Activated CD4-positive, alpha-beta T cell treated with anti-CD3 and anti-CD28 coated beads, Interleukin-2, amount 10 ng/mL, durations not matched to agents 24 days and 14 days (primary cell): ENCODE measurements around the gene TPP2. TPM values are rescaled to one million over a fixed set of nuclear protein-coding genes. Genes with fewer than 3 reads are reported as not detected.

Source experiments
- DNase-seq: peaks from one replicate; pipeline ENCODE4 v3.0.0; 2022
- H3K27ac Mint-ChIP-seq: one replicate; pipeline ENCODE4 v1.8.0; 2022; ENCODE audit warnings: mild to moderate bottlenecking, mixed read lengths
- H3K27me3 Mint-ChIP-seq: one replicate; pipeline ENCODE4 v1.8.0; 2022; ENCODE audit warnings: mixed read lengths
- H3K36me3 Mint-ChIP-seq: one replicate; pipeline ENCODE4 v1.8.0; 2022; ENCODE audit warnings: low read depth, mild to moderate bottlenecking, mixed read lengths
- H3K4me1 Mint-ChIP-seq: one replicate; pipeline ENCODE4 v1.8.0; 2021; ENCODE audit warnings: mixed read lengths
- H3K4me3 Mint-ChIP-seq: one replicate; pipeline ENCODE4 v1.8.0; 2022; ENCODE audit warnings: mild to moderate bottlenecking, moderate library complexity, mixed read lengths
- H3K9me3 Mint-ChIP-seq: one replicate; pipeline ENCODE4 v1.8.0; 2021; ENCODE audit warnings: mixed read lengths
- intact Hi-C: fragments of 100-400 bp; cut with micrococcal nuclease; formaldehyde crosslinking; loops from one replicate; pipeline ENCODE4 v1.15.1; 2023
- total RNA-seq: library from RNA; stranded (reverse); gene quantifications from 2 replicates; pipeline ENCODE4 v1.2.3, GENCODE V29; 2022

The TPP2 gene
- total RNA-seq, 1 donor from 2014 or later, result 80.0 TPM

DNA sequence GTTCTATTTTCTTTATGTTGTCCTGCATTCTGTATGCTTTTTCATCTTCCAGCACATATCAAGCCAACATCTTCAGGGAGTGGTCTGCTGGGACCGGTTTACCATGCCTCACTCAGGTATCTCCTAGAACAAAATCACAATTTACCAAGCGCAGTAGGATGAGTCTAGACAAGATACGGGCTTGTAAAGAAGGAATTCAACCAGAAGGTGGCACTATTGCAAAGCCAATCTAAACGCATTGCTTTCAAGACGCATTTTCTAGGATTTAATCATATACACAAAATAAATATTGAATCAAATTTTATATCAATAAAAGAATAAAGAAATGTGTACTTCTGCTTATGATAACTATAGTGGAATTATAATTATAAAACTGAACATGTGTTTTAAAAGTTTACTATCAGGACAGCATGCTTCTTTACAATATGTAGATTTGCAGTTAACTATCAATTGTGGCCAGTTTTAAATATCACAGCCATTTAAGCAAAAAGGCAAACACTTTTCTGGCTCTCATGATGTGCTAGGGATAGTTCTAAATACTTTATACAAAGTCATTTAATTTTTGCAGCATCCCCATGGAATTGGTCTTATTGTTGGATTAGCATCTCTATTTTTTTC lies 16.1 kb upstream of the TPP2 start:
- peaks cover 16% of the 10 kb centered on the region for H3K27me3 Mint-ChIP-seq
- peaks cover 9% of the 10 kb centered on the region for H3K4me1 Mint-ChIP-seq
- peak; percentile 85 for DNase-seq
- H3K36me3 Mint-ChIP-seq, result no peaks in the 10 kb centered on the region
- H3K4me3 Mint-ChIP-seq, result no peak overlapping the region
- intact Hi-C loops, result loop anchor here (1.0 kb wide), 2 partner anchors 145 to 267 kb away; no protein-coding TSS in a partner anchor
- H3K27ac Mint-ChIP-seq, result no peak overlapping the region
- H3K9me3 Mint-ChIP-seq, result no peaks in the 10 kb centered on the region

DNA sequence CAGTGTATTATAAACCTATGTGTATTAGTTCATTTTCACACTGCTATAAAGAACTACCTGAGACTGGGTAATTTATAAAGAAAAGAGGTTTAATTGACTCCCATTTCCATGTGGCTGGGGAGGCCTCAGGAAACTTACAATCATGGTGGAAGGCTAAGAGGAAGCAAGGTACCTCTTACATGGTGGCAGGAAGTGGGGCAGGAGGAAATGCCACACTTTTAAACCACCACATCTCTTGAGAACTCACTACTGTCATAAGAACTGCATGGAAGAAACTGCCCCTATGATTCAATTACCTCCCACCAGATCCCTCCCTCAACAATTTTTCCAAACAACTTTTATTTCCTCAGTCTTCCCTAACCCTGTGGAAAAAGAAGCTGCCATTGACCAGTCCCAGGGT lies 14.5 kb upstream of the TPP2 start:
- intact Hi-C loops, result no loop called here
- Mint-ChIP-seq H3K9me3 (no peaks in the 10 kb centered on the region), H3K4me1 (peaks cover 9% of the 10 kb centered on the region), H3K4me3 (no peak overlapping the region), H3K36me3 (no peaks in the 10 kb centered on the region), H3K27me3 (peaks cover 16% of the 10 kb centered on the region), H3K27ac (no peak overlapping the region)
- DNase-seq, result no peak

DNA sequence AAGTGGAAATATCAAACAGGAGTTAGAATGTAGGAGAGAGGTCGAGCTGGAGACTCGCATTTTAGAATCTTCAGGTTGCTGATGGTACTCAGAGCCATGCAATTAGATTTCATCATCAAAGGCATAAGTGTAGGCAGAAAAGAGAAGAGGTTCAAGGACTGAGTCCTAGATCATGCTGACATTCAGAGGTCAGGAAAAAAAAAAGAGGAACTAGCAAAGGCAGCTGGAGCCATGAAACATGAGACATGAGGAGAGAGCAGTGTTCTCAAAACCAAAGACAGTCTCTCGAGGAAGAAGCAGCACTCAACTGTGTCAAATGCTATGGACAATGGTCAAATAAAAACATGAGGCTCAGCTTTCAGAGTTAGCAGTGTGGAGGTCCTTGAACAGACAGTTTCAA lies 12.4 kb upstream of the TPP2 start:
- intact Hi-C loops, result no loop called here
- H3K36me3 Mint-ChIP-seq, result no peaks in the 10 kb centered on the region
- peaks cover 13% of the 10 kb centered on the region for H3K27me3 Mint-ChIP-seq
- H3K4me3 Mint-ChIP-seq, result no peak overlapping the region
- peaks cover 15% of the 10 kb centered on the region for H3K4me1 Mint-ChIP-seq
- no peaks in the 10 kb centered on the region for H3K9me3 Mint-ChIP-seq
- H3K27ac Mint-ChIP-seq, result no peak overlapping the region
- no peak for DNase-seq

DNA sequence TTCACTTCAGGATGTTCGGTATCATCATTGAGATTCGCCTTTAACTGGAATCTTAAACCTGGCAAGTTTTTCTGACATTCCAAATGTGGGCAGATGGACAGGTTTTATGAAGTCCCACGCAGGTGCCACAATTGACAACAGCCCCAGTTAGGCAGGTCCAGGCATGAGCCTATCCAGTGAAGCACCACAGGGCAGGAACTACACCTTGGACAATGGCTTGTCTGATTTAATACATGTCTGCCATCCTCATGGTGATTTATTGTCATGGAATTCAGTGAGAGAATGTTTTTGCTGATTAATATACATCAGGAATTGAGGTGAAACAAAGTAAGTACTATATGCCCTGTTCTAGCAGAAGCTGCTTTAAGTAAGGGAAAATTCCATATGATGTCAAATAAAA lies 10.2 kb upstream of the TPP2 start:
- intact Hi-C loops, result no loop called here
- Mint-ChIP-seq H3K4me3 (no peak overlapping the region), H3K36me3 (no peaks in the 10 kb centered on the region), H3K9me3 (no peaks in the 10 kb centered on the region), H3K27ac (no peak overlapping the region), H3K27me3 (peaks cover 8% of the 10 kb centered on the region), H3K4me1 (peaks cover 16% of the 10 kb centered on the region)
- no peak for DNase-seq

DNA sequence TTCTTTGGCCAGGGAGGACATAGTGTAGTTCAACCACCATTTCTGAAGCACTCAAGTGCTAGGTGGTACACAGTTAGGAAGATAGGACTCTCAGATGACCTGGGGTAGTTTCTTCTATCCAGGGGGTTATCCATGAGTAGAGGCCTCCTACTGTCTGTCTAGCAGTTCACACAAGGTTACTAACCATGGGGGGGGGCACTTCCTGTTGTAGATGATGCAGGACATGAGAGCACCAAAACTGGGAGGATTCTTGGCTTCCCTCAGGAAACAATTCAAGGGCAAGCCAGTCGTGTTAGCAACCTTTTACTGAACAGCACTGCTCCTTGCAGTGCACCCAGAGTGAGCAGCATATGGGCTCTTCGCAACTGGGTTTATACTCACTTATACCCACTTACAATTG lies 8.9 kb upstream of the TPP2 start:
- intact Hi-C loops, result no loop called here

DNA sequence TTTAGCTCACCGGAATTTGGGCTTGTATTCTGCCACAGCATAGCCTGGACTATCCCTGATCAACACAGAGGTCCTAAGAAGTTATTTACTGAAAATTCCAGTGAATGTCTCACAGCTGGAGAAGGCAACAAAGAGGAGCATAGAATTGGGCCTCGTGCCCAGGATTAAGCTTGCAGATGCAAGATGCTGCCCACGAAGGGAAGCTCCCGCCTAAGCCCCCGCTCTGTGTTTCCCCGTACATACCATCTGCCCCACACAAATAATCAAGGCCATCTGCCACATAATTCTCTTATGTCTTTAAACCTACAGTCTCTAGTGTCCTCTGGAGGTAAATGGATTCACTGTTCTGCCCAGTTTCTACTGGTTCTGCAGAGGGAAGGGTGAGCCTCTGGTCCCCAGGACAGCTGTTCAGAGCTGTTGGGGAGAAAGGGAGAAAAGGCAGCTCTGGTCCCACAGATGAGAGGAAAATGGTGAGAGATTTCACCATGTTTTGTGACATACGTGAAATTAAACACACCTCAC lies 7.4 kb upstream of the TPP2 start:
- no peak for DNase-seq
- Mint-ChIP-seq H3K4me1 (peaks cover 18% of the 10 kb centered on the region), H3K27ac (no peak overlapping the region), H3K9me3 (no peaks in the 10 kb centered on the region), H3K4me3 (no peak overlapping the region), H3K27me3 (peaks cover 4% of the 10 kb centered on the region), H3K36me3 (no peaks in the 10 kb centered on the region)
- intact Hi-C loops, result no loop called here

More for the DNA sequence above, 8.9 kb upstream of the TPP2 start:
- Mint-ChIP-seq H3K4me1 (peaks cover 14% of the 10 kb centered on the region), H3K27me3 (peaks cover 8% of the 10 kb centered on the region), H3K36me3 (no peaks in the 10 kb centered on the region), H3K27ac (no peak overlapping the region), H3K4me3 (no peak overlapping the region), H3K9me3 (no peaks in the 10 kb centered on the region)
- no peak for DNase-seq

DNA sequence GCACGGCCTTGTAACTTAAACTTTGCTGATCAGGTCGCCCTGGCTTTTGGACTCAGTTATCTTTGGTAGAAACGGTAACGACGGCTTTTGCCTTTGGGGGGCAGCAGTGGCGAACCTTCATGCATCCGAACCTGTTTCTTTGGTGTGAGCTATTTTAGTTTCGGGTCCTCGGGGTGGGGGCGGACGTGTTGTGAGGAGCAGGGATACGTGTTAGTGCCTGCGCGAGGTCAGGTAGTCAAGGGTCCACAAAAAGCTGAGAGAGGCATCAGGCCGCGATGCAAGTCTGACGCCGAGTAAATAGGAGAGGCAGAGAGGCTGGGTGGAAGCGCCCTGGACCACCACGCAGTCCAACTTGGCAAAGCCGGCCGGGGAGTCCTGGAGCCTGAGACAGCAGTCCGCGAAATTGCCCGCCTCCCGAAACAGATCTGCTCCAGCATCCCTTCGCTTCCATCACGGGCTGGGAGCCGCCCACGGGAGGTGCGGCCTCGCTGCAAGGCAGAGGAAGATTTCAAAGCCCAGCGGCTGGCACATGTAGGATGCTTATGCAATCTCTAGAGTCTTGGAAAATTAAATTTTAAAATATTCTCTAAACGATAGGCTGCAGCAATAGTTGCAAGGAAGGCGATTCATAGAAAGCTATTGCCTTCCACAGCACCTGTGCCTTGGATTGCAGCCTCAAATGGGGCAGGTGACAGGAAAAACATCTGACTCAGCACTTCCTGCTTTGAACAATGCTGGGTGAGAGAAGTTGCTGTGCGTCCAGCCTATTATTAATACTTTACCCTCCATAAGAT lies 4.6 kb upstream of the TPP2 start:
- intact Hi-C loops, result loop anchor here (1.0 kb wide), 1 partner anchor 254 kb away; the partner anchor contains the start of gene ERCC5
- Mint-ChIP-seq H3K9me3 (no peaks in the 10 kb centered on the region), H3K4me3 (peak overlapping the region; percentile 90), H3K36me3 (no peaks in the 10 kb centered on the region), H3K4me1 (peaks cover 32% of the 10 kb centered on the region), H3K27ac (peak overlapping the region; percentile 95), H3K27me3 (no peaks in the 10 kb centered on the region)
- peak; percentile 94 for DNase-seq

DNA sequence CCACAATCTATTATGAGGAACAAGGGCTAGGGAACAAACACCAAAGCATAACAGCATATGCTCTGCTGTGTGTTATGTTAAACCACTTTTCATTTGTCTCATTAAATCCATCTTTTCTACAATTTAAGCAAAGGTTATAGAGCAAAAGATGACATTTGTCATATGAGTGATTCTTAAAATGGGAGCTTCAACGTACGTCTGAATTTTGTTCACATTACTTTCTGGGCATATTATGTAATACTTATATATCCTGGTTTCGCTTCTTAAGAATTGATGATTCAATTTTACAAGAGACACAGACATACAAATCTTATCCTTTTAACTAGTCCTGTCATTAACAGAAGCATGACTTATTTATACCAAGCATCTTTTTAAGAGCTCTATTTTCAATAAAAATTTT lies 3.3 kb upstream of the TPP2 start:
- no peaks in the 10 kb centered on the region for H3K9me3 Mint-ChIP-seq
- no peak overlapping the region for H3K27ac Mint-ChIP-seq
- DNase-seq, result no peak
- H3K36me3 Mint-ChIP-seq, result peaks cover 6% of the 10 kb centered on the region
- peaks cover 31% of the 10 kb centered on the region for H3K4me1 Mint-ChIP-seq
- intact Hi-C loops, result no loop called here
- no peak overlapping the region for H3K4me3 Mint-ChIP-seq
- no peaks in the 10 kb centered on the region for H3K27me3 Mint-ChIP-seq

DNA sequence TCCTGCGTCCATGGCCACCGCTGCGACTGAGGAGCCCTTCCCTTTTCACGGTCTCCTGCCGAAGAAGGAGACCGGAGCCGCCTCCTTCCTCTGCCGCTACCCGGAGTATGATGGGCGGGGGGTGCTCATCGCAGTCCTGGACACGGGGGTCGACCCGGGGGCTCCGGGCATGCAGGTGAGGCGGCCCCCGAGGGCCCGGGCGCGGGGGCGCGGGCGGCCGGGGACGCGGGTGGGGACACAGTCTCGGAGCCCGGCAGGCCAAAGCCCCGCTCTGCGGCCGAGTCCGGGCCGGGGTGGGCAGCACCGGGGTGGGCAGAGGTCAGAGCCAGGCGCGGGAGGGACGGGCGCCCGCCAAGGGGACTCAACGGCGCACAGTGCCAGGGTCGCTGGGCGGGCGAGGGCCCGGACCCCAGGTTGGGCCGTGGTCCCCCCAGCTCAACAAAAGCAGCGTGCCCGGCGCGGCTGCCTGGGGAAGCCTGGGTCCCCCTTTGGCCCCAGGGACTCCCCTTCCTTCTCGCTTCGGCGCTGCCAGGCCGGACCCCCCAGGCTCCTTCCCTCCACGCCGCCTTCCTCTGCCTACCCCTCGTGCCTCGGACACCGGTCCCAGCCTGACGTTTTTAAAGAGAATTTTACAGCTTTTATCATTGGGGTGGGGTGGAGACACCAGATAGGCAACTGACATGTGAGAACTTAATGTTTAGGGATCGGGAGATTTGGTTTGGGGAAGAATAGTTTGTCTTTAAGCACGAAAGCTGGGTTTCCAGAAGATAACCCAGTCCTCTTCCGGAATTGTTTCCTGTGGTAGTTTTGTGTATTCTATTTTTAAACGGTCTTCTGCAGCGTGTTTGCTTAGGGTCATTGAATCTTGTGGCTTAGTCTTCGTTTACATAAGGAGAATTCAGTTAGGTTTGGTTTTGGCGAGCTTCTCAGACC lies 509 bp downstream of the TPP2 start:
- peak; percentile 74 for DNase-seq
- Mint-ChIP-seq H3K9me3 (no peaks in the 10 kb centered on the region), H3K4me1 (peaks cover 44% of the 10 kb centered on the region), H3K27ac (peak overlapping the region; percentile 99), H3K27me3 (no peaks in the 10 kb centered on the region), H3K36me3 (peaks cover 23% of the 10 kb centered on the region), H3K4me3 (peak overlapping the region; percentile 97)
- intact Hi-C loops, result loop anchor here (2.0 kb wide), 2 partner anchors 54 to 202 kb away; no protein-coding TSS in a partner anchor

DNA sequence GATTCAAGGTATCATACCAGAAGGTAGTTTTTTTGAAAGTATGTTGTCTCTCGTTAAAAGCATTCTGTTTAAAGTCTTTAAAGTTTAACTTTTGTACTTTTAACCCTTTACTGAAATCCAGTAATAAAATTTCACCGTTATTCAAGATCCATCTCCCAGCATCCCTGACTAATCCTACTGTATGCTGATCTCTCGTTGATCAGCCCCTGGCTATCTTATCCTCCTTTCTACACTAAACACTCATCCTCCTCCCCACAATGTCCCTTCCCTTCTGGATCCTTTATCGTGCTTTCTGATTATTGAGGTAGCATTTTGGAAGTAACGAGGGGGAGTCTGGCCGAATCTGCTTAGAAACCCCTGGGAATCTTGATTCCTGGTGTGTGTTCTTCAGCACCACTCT lies 1.3 kb downstream of the TPP2 start:
- peak overlapping the region; percentile 89 for H3K27ac Mint-ChIP-seq
- no peaks in the 10 kb centered on the region for H3K27me3 Mint-ChIP-seq
- H3K36me3 Mint-ChIP-seq, result peaks cover 29% of the 10 kb centered on the region
- no peak for DNase-seq
- intact Hi-C loops, result no loop called here
- H3K4me3 Mint-ChIP-seq, result peak overlapping the region; percentile 90
- H3K9me3 Mint-ChIP-seq, result no peaks in the 10 kb centered on the region
- peaks cover 50% of the 10 kb centered on the region for H3K4me1 Mint-ChIP-seq

DNA sequence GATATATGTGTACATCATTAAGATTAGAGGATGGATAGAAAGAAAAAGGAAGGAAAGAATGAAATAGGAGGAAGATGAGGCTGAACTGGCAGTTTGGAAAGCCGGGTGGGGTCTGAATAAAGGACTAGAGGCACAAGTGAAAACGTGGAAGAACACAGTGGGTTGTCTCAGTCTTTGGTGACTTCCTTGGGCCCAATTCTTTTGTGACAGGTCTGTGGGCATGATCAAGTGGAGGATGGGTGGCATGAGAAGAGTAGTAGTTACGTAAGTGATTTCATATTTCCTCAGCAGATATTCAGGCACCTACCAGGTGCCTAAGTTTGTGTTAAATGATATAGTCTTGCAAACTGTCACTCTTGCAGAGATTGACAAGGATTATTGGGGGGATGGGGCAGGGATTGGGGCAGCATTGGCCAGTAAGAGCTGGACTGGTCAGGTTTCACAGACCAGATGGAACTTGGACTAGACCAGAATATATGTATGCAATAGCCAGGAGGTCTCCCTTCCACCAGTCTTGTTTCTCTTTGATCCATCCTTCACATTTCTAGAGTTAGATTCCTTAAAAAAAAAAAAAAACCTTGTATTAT lies 2.7 kb downstream of the TPP2 start:
- Mint-ChIP-seq H3K27ac (peak overlapping the region; percentile 6), H3K27me3 (no peaks in the 10 kb centered on the region), H3K9me3 (no peaks in the 10 kb centered on the region), H3K36me3 (peaks cover 41% of the 10 kb centered on the region), H3K4me1 (peaks cover 58% of the 10 kb centered on the region), H3K4me3 (peak overlapping the region; percentile 90)
- DNase-seq, result no peak
- intact Hi-C loops, result no loop called here

DNA sequence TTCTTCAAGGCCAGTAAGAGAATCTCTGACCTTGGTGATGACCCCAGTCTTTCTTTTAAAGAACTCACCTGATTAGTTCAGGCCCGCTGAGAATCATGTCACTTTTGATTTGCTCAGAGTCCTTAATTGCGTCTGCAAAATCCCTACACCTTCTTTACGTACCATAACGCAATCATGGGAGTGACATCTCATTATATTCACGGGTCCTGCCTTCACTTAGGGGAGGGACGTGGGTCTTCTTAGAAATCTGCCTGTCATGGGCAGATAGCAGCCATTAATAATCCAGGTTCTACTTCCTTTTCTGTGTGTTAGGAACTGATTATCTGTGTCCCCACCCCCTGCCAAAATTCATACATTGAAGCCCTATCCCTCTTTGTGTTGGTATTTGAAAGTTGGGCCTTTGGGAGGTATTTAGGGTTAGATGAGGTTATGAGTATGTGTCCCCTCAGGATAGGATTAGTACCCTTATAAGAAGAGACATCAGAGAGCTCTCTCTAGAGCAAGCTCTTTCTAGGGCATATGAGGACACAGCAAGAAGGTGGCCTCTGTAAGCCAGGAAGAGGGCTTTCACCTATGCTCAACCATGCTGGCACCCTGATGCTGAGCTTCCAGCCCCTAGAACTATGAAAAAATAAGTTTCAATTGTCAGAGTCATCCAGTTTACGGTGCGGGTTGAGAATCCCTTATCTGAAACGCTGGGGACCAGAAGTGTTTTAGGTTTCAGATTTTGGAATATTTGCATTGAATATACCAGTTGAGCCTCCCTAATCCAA lies 9.9 kb downstream of the TPP2 start:
- no peak for DNase-seq
- no peaks in the 10 kb centered on the region for H3K27me3 Mint-ChIP-seq
- H3K27ac Mint-ChIP-seq, result no peak overlapping the region
- no peaks in the 10 kb centered on the region for H3K9me3 Mint-ChIP-seq
- H3K4me1 Mint-ChIP-seq, result peaks cover 46% of the 10 kb centered on the region
- H3K4me3 Mint-ChIP-seq, result no peak overlapping the region
- peaks cover 68% of the 10 kb centered on the region for H3K36me3 Mint-ChIP-seq
- intact Hi-C loops, result no loop called here

DNA sequence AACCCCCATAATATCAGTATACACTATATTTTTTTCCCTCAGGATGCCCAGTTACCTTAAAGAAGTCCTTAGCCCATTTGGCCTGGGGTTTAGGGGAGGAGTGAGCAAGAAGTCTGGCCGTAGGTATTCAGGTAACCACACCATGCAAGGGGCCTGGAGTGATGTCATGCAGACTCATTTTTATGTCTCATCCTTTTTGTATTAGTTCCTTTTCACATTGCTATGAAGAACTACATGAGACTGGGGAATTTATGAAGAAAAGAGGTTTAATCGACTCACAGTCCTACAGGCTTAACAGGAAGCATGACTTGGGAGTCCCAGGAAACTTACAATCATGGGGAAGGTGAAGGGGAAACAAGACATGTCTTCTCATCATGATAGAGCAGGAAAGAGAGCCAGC lies 12.2 kb downstream of the TPP2 start:
- Mint-ChIP-seq H3K4me3 (peak overlapping the region; percentile 47), H3K36me3 (peaks cover 61% of the 10 kb centered on the region), H3K4me1 (peaks cover 39% of the 10 kb centered on the region), H3K27me3 (no peaks in the 10 kb centered on the region), H3K27ac (peak overlapping the region; percentile 83), H3K9me3 (no peaks in the 10 kb centered on the region)
- no peak for DNase-seq
- intact Hi-C loops, result no loop called here
